DOHH2 (cell line): ENCODE results near the gene LGALS14.

Experiments
- H3F3A ChIP-seq: fragments of 200-600 bp; sonication (generic), shearing (Covaris generic); 2 replicates; pipeline ENCODE4 v1.6.0; 2016; ENCODE audit warnings: antibody characterized with exemption, mild to moderate bottlenecking; ENCODE audit not compliant: control insufficient read depth, insufficient read depth
- H3K27ac ChIP-seq: fragments of 200-600 bp; sonication (generic); 2 replicates; pipeline ENCODE4 v1.5.1; 2014; ENCODE audit warnings: low read depth, mild to moderate bottlenecking, low read length, moderate library complexity
- H3K27me3 ChIP-seq: fragments of 200-600 bp; sonication (generic); 2 replicates; pipeline ENCODE4 v1.6.1; 2014; ENCODE audit warnings: mild to moderate bottlenecking, low read length, mixed read lengths; ENCODE audit not compliant: control insufficient read depth
- H3K36me3 ChIP-seq: fragments of 200-600 bp; sonication (generic); 2 replicates; pipeline ENCODE4 v1.6.1; 2014; ENCODE audit warnings: mild to moderate bottlenecking, low read length, moderate library complexity, mixed read lengths; ENCODE audit not compliant: control insufficient read depth
- H3K4me1 ChIP-seq: fragments of 200-600 bp; sonication (generic); 2 replicates; pipeline ENCODE4 v1.6.1; 2014; ENCODE audit warnings: mild to moderate bottlenecking, low read length, mixed read lengths; ENCODE audit not compliant: control insufficient read depth
- H3K4me2 ChIP-seq: fragments of 200-600 bp; sonication (generic); 2 replicates; pipeline ENCODE4 v1.6.0; 2014; ENCODE audit warnings: mild to moderate bottlenecking, low read length, moderate library complexity
- H3K4me3 ChIP-seq: fragments of 200-600 bp; sonication (generic); 2 replicates; pipeline ENCODE4 v1.5.1; 2014; ENCODE audit warnings: mild to moderate bottlenecking, low read length, mixed read lengths
- H3K79me2 ChIP-seq: fragments of 200-600 bp; sonication (generic); 2 replicates; pipeline ENCODE4 v1.6.1; 2014; ENCODE audit warnings: mild to moderate bottlenecking, low read length, mixed read lengths; ENCODE audit not compliant: control insufficient read depth
- H3K9me2 ChIP-seq: fragments of 200-600 bp; sonication (generic); replicated peaks from 2 replicates; pipeline ENCODE4 v1.6.1; 2014; ENCODE audit warnings: mild to moderate bottlenecking, low read length, mixed read lengths; ENCODE audit not compliant: control insufficient read depth
- H3K9me3 ChIP-seq: fragments of 200-600 bp; sonication (generic); 2 replicates; pipeline ENCODE4 v1.6.1; 2014; ENCODE audit warnings: antibody characterized with exemption, low read length, mixed read lengths; ENCODE audit not compliant: control insufficient read depth, insufficient read depth
- H4K20me1 ChIP-seq: fragments of 200-600 bp; sonication (generic); 2 replicates; pipeline ENCODE4 v1.6.0; 2014; ENCODE audit warnings: low read depth, mild to moderate bottlenecking, antibody characterized with exemption, low read length, moderate library complexity; ENCODE audit not compliant: control insufficient read depth, insufficient read depth
- CTCF ChIP-seq: fragments of 200-600 bp; sonication (generic); IDR thresholded peaks from one replicate; pipeline ENCODE4 v1.5.1; 2014; ENCODE audit warnings: antibody characterized with exemption, mild to moderate bottlenecking, low read depth, low read length; ENCODE audit not compliant: poor library complexity, severe bottlenecking
- EZH2phosphoT487 ChIP-seq: fragments of 200-600 bp; sonication (generic); IDR thresholded peaks from 2 replicates; pipeline ENCODE4 v1.6.1; 2017; ENCODE audit warnings: borderline replicate concordance, mild to moderate bottlenecking, antibody characterized with exemption, low read length, moderate library complexity, mixed read lengths

Gene LGALS14

DNA sequence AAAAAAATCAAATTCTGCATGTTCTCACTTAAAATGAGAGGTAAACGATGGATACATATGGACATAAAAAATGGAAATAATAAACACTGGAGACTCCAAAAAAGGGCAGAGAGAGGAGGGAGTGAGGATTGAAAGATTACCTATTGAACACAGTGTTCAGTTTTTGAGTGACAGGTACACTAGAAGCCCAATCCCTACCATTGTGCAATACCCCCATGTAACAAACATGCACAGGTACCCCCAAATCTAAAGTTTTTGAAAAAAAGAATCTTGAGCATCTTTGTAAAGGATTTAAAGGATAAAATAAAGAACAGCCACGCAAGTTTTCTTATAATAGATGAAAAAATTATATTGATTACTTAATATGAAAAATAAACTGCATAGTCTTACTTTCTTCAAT, 50.3 kb downstream of the LGALS14 start:
- Histone ChIP-seq H3K27me3 (peaks cover 37% of the 10 kb centered on the region; the same call in 1 of the 2 replicates), H3K4me3 (no peak overlapping the region), H3K9me2 (no peaks in the 10 kb centered on the region), H3F3A (no peaks in the 10 kb centered on the region), H3K27ac (no peak overlapping the region), H4K20me1 (no peaks in the 10 kb centered on the region), H3K4me1 (no peaks in the 10 kb centered on the region; the same call in 1 of the 2 replicates), H3K36me3 (no peaks in the 10 kb centered on the region), H3K4me2 (no peak overlapping the region), H3K9me3 (no peaks in the 10 kb centered on the region), H3K79me2 (no peaks in the 10 kb centered on the region)
- TF ChIP-seq CTCF: no peak
- TF ChIP-seq EZH2phosphoT487: no peak

DNA sequence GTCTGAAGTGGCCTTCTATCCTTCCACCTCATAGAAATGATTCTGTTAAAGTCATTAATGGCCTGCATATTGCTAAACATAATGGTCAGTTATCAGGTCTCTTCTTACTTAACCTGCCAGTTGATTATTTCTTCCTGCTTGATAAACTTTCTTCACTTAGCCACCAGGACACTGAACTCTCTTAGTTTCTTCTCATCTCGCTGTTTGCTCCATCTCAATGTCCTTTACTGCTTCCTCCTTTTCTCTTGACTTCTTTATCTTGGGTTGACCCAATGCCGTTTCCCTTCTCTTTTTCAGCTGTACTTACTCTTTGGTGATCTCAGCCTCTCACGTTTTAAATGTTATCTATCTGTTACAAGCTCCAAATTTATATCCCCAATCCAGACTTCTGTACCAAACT, 50.7 kb downstream of the LGALS14 start:
- Histone ChIP-seq H3K36me3 (no peaks in the 10 kb centered on the region), H3F3A (no peaks in the 10 kb centered on the region), H3K9me3 (no peaks in the 10 kb centered on the region), H3K4me1 (peaks cover 4% of the 10 kb centered on the region), H4K20me1 (no peaks in the 10 kb centered on the region), H3K27ac (no peak overlapping the region), H3K79me2 (no peaks in the 10 kb centered on the region), H3K9me2 (no peaks in the 10 kb centered on the region), H3K27me3 (peaks cover 38% of the 10 kb centered on the region; the same call in 1 of the 2 replicates), H3K4me2 (no peak overlapping the region), H3K4me3 (no peak overlapping the region)
- TF ChIP-seq CTCF (no peak), EZH2phosphoT487 (no peak)
